GM21619 (cell line): ENCODE data around the gene PNMA8A.
"Not testable (repeated sequence)": the region's sequence is repeated elsewhere in the genome, so short reads cannot be mapped to it uniquely, and the experiment has no call there.

Experiments used
- ATAC-seq: cut with Tn5 transposase; IDR thresholded peaks from one replicate; pipeline ENCODE4 v1.9.1; 2021; ENCODE audit not compliant: unreplicated experiment

PNMA8A gene

DNA sequence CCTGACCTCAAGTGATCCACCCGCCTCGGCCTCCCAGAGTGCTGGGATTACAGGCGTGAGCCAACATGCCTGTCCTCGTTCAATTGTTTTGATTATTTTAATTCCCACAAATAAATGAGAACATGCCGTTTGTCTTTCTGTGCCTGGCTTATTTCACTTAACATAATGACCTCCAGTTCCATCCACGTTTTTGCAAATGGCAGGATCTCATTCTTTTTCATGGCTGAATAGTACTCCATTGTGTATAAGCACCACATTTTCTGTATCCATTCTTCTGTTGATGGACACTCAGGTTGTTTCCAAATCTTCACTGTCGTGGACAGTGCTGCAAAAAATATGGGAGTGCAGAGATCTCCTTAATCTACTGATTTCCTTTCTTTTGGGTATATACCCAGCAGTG lies 37.9 kb downstream of the PNMA8A start:
- not testable (repeated sequence) for ATAC-seq

DNA sequence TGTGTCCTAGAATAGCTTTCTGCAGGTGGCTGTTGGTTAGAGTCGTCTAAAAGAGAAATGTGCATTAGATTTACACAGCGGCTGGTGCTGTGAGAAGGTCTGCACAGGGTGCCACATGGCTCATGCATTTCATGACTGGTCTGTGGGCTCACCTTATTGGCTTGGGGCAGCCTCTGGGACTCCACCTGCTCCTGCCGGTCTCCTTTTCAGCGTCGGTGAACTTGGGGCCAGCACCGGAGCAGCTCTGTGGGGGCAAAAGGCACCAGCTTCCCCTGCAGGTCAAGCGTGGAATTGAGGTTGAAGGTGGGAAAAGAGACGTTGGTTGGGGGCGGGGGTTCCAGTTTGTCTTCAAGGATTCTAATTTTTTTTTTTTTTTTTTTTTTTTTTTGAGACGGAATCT lies 39.5 kb downstream of the PNMA8A start:
- ATAC-seq = no peak

DNA sequence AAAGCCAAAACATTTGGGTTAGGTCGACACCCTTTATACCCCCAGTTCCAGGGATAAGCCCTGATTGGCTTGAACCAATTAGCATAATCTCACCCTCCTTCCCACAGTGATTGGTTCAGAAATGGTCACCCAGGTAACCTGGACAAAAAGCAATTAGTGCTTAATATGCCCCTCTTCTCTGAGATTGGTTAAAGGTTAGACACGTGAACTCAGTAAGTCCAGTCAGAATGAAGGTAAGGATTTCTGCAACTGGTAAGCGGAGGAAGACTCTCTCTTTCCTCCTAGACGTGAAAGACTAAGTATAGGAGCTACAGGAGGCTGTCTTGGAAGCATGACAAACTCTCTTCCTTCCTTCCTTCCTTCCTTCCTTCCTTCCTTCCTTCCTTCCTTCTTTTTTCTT lies 41.4 kb downstream of the PNMA8A start:
- no peak for ATAC-seq

DNA sequence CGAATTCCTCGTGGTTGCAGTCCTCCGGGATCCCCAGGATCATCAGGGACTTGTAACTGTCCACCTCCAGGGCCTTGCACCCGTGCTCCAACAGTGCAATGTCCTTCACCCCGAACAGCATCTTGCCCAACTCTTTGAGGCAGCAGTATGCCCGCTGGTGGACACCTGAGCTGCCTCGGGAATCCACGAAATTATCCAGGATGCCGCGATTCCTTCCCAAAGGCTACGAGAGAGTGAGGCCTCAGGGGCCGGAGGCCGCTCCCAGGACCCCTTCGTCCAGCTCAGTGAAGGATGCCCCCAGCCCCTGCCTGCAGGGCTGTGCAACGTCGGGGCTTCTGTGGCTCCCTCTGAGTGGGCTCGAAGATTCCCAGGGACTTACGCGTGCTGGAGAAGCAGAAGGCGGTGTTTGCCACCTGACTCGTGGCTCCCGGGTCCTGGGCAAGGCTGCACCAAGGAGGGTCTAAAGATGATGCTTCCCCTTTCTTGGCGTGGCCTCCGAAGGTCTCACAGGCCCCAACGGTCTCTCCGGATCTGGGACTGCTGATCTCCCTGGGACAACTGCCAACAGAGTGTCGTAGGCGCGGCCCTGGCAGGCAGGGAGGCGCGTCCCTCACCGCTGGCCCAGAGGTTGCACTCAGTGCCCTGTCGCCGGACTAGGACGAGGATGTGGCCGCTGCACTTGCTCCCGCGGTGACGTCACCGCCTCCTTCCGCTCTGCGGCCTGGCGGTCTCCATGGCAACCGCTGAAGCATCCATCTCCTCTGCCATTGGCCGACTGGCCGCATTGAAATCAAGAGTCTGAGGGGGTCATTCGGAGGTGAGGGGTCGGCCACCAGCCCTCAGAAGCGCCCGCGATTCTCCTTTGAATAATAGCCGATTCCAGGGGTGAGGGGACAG lies 42.9 kb downstream of the PNMA8A start, which contains the start of gene PNMA8C:
PNMA8C (minus strand) TSS at position 698 of the 897 bp plus-strand sequence; CDS start at position 121, 577 bp downstream.
- no peak for ATAC-seq

DNA sequence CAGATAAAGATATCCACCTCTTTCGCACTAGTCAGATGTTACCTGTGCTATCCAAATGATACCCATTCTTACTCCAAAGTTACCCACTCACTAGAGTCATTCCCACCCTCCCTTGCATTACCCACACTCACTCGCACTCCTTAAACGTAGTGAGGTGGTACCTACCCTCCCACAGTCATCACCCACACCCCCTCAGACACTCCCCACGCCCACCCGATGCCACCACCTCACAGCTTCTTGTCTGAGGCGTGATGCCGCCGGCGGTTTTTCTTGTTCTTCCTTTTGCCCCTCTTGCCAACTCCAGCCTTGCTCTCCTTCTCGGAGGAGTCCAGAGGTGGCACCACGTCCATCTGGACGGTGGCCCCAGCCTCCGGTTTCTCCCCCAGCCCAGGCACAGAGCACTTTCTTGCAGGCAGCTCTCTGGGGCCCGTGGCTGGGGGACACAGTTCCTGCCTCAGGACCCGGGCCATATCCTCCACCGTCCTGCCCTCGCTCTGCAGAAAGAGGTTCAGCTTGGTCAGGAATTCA lies 43.8 kb downstream of the PNMA8A start:
- ATAC-seq = no peak

DNA sequence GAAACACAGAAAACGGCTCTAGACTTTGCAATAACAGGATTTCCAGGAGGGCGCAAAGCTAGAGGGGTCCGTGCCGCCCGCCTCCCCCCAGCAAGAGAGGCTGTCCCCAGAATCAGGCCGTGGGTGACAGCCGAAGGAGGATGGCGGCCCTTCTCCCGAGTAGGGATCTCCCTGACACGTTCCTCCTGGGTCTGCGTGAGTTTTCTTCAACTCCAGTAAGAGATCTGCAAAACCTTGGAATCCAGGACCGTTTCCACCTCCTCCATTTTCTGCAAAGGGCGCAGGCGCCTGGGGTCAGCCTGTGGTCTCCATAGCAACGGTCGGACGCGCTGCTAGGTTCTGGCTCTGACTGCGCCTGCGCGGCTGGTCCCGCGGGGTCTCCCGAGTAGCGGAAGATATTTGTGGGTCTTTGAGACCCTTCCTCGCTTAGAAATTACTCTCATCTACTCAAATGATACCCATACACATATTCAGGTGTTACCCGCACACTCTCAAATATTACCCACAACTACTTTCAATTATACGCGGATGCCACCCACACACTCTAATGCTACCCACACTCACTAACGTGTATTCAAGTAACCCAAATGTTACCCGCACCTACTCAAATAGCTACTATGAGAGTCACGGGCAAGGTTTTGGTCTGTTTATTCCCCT lies 44.7 kb downstream of the PNMA8A start:
- ATAC-seq = no peak

DNA sequence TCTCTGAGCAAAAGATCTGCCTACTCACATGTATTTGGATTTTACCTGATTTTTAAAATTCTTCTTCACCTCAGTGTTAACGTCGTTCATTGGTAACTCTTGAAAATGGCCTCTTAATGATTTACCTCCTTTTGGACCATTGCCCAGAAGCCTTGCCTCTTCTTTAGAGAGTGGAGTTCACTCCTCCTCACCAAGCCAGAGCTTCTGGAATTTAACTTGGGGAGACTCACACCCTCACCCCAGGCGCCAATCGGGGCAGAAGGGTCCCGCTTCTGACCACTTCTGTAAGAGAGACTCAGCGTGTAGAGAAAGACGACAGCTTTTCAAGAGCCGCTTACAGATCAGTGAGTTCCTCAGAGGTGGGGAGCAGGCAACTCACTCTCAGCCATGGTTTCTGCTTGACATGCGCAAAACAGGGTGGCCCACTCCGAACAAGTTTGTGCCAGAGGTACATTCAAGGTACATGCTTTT lies 45.3 kb downstream of the PNMA8A start:
- no peak for ATAC-seq

DNA sequence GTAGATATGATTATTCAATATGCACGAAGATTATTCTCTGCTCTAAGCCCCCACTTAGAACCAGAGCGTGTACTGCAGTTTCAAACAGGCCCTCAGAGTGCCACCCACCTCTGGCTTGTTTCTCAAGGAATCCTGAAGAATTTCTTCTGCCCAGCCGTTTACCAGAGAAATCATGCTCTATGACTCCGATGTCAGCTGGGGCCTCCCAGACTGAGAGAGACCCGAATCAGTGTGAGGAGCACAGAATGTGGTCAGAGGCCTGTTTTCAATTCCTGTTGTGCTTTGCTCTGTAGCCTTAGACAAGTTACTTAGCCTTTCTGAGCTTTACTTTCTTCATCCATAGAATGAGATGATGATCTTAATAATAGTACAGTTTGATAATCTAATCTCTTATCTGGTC lies 48.2 kb downstream of the PNMA8A start:
- no peak for ATAC-seq

DNA sequence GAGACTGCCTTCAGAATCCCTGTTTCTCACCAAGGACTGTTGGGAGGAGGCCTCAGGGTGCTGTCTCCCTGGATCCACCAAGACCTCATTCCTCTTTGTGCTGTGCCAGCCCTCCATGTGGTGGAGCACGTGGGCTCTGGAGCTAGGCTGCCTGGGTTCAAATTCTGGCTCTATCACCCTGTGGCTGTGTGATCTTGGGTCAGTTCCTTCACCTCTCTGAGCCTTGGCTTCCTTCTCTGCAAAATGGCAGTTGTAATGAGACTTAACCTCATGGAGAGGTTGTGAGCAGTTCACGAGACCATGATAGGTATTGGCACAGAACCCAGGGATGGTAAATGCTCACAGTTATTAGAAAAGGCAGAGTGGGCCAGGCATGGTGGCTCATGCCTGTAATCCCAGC lies 49.0 kb downstream of the PNMA8A start:
- no peak for ATAC-seq

DNA sequence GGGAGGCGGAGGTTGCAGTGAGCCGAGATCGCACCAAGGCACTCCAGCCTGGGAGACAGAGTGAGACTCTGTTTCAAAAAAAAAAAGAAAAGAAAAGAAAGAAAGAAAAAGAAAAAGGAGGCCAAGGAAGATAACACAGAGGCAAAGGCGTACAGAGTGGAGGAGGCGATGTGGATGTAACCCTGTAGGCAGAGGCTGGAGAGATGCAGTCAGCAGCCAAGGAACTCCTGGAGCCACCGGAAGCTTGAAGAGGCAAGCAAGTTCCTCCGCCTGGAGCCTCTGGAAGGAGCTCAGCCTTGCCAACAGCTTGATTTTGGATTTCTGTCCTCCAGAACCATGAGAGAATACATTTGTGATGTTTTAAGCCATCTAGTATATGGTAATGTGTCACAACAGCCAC lies 51.3 kb downstream of the PNMA8A start:
- no peak for ATAC-seq
